Measurements from ENCODE around the gene NTRK1.
"Not testable (repeated sequence)": the region's sequence is repeated elsewhere in the genome, so short reads cannot be mapped to it uniquely, and the experiment has no call there.

Gene NTRK1

GRCh38 chr1:156922986-156923669 is 62.5 kb downstream of the NTRK1 start:
- no peak overlapping the region for H3K27ac ChIP-seq
- peak overlapping the region in 1 of 2 donors; percentile 1 for H3K4me3 ChIP-seq
- no peaks in the 10 kb centered on the region for H3K36me3 ChIP-seq
- H3K4me1 ChIP-seq: peaks cover 0 to 35% (median 29%) of the 10 kb centered on the region in 4 donors
- no peaks in the 10 kb centered on the region for H3K9me3 ChIP-seq
- DNase-seq: no peak
- H3K27me3 ChIP-seq: peaks cover 7 to 78% of the 10 kb centered on the region in 2 donors
- TF ChIP-seq, protein P1, sequence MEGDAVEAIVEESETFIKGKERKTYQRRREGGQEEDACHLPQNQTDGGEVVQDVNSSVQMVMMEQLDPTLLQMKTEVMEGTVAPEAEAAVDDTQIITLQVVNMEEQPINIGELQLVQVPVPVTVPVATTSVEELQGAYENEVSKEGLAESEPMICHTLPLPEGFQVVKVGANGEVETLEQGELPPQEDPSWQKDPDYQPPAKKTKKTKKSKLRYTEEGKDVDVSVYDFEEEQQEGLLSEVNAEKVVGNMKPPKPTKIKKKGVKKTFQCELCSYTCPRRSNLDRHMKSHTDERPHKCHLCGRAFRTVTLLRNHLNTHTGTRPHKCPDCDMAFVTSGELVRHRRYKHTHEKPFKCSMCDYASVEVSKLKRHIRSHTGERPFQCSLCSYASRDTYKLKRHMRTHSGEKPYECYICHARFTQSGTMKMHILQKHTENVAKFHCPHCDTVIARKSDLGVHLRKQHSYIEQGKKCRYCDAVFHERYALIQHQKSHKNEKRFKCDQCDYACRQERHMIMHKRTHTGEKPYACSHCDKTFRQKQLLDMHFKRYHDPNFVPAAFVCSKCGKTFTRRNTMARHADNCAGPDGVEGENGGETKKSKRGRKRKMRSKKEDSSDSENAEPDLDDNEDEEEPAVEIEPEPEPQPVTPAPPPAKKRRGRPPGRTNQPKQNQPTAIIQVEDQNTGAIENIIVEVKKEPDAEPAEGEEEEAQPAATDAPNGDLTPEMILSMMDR (IDR thresholded peaks at IDR 0.05): no peak
- intact Hi-C loops (cut with DNase I; ENCODE audit: low total_unique reads): loop anchor here (5.0 kb wide), 1 partner anchor 81 kb away; no protein-coding TSS in a partner anchor

DNA sequence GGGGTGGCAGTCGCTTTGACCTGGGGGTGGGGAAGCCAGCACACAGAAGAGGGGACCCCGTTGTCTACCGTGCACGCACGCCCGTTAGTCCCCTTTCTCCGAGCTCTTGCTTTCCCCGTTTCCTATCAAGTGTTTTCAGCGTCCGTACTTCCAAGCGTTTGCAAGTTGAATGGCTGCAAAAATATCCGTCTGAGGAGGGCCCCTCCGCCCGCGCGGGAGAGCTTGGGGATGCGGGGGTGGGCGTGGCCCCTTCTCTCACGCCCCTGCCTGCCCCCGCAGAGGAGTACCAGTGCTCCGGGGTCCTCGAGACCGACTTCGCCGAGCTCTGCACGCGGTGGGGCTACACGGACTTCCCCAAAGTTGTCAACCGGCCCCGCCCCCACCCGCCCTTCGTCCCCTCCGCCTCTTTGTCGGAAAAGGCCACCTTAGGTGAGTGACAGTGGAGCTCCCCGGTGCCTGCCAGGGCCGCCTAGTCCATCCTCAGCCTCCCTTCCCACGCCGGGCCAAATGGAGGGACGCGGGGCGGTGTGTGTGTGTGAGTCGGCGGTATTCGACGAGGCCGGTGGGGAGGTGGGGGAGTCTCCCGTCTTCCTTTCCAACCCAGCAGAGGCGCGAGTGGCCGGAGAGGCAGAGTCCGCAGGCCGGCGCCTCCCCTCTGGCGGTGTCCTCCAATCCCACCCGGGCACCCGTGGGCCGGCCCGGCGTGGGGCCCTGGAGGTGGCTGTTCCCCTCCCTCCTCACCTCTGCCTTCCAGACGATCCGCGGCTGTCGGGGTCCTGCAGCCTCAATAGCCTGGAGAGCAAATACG is 63.2 kb downstream of the NTRK1 start:
- Histone ChIP-seq H3K36me3 (no peaks in the 10 kb centered on the region), H3K27ac (no peak overlapping the region), H3K4me3 (peak overlapping the region in 1 of 2 donors; percentile 1), H3K27me3 (peaks cover 7 to 82% of the 10 kb centered on the region in 2 donors), H3K4me1 (peaks cover 0 to 36% (median 29%) of the 10 kb centered on the region in 4 donors), H3K9me3 (no peaks in the 10 kb centered on the region)
- intact Hi-C loops (cut with DNase I; ENCODE audit: low total_unique reads): loop anchor here (5.0 kb wide), 1 partner anchor 82 kb away; no protein-coding TSS in a partner anchor
- TF ChIP-seq, protein P1 (IDR thresholded peaks at IDR 0.05): no peak
- no peak for DNase-seq

- peaks cover 7 to 89% of the 10 kb centered on the region in 2 donors for H3K27me3 ChIP-seq
- no peak for DNase-seq
- intact Hi-C loops (cut with DNase I; ENCODE audit: low total_unique reads): loop anchor here (5.0 kb wide), 1 partner anchor 82 kb away; no protein-coding TSS in a partner anchor
- no peak overlapping the region for H3K27ac ChIP-seq
- TF ChIP-seq, protein P1 (IDR thresholded peaks at IDR 0.05): no peak
- no peaks in the 10 kb centered on the region for H3K9me3 ChIP-seq
- H3K4me3 ChIP-seq: no peak overlapping the region
- no peaks in the 10 kb centered on the region for H3K36me3 ChIP-seq
- peaks cover 0 to 36% (median 29%) of the 10 kb centered on the region in 4 donors for H3K4me1 ChIP-seq
Measured at GRCh38 chr1:156924478-156925153, 64.0 kb downstream of the NTRK1 start.

DNA sequence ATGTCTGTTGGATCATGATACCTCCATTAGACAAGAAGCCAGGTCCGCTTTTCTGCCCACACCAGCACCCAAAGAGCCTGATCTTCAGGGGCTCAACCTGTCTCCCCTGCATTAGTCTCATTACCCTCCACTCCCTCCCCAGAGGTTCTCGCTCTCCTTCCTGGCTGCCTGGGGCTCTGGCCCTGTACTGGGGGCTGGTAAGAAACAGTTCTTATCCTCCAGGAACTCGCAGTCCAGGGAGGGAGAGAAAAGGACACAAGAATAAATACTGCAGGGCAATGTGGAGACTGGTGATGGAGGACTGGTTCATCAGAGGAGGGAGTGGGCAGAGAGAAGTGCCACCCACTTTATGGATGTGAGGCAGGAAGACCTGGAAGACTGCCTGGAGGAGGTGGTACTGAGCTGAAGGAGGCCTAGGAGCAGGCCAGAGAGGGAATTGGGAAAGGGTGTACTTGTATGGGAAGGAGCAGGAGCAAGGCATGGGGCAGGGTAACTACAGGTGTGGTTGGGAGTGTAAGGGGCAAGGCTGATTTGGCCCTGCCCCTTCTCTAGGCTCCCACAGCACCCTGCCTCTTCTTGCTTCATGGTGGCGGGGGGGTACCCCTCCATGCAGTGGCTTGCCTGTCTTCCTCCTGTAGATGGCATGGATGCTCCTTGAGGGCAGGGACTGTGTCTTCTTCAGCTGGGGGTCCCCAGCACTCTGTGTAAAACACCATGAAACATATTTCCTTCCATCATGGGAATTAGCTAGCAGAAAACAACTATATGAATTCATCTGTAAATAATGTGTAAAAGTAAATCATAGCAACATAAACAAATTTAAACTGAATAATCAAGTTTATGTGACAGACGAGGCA is 64.7 kb downstream of the NTRK1 start:
- TF ChIP-seq, protein P1 (IDR thresholded peaks at IDR 0.05): no peak
- no peak for DNase-seq
- no peaks in the 10 kb centered on the region for H3K9me3 ChIP-seq
- no peaks in the 10 kb centered on the region for H3K36me3 ChIP-seq
- intact Hi-C loops (cut with DNase I; ENCODE audit: low total_unique reads): no loop called here
- H3K4me1 ChIP-seq: peaks cover 0 to 30% (median 25%) of the 10 kb centered on the region in 4 donors
- H3K27me3 ChIP-seq: peaks cover 7 to 87% of the 10 kb centered on the region in 2 donors
- H3K27ac ChIP-seq: no peak overlapping the region
- H3K4me3 ChIP-seq: no peak overlapping the region

GRCh38 chr1:156926175-156926574 is 65.5 kb downstream of the NTRK1 start:
- Histone ChIP-seq H3K36me3 (no peaks in the 10 kb centered on the region), H3K9me3 (no peaks in the 10 kb centered on the region), H3K27me3 (peaks cover 7 to 79% of the 10 kb centered on the region in 2 donors), H3K4me1 (peaks cover 0 to 23% (median 20%) of the 10 kb centered on the region in 4 donors), H3K4me3 (no peak overlapping the region), H3K27ac (no peak overlapping the region)
- peak in 1 of 2 donors; percentile 51 for DNase-seq
- TF ChIP-seq, protein P1 (IDR thresholded peaks at IDR 0.05): no peak
- intact Hi-C loops (cut with DNase I; ENCODE audit: low total_unique reads): no loop called here

GRCh38 chr1:156926695-156927094 is 66.0 kb downstream of the NTRK1 start:
- intact Hi-C loops (cut with DNase I; ENCODE audit: low total_unique reads); H3K9me3 ChIP-seq; H3K27ac ChIP-seq; H3K36me3 ChIP-seq; DNase-seq; H3K4me3 ChIP-seq: not testable (repeated sequence)
- Histone ChIP-seq H3K27me3 (peaks cover 7 to 74% of the 10 kb centered on the region in 2 donors), H3K4me1 (peaks cover 0 to 23% (median 22%) of the 10 kb centered on the region in 4 donors)
